Ovary (tissue), 3 donors: ENCODE results near the gene DOCK11.
"Not testable (repeated sequence)": the region's sequence is repeated elsewhere in the genome, so short reads cannot be mapped to it uniquely, and the experiment has no call there.

Experiments used
- POLR2A ChIP-seq: fragments of 450-650 bp; IDR thresholded peaks from one replicate; pipeline ENCODE4 v1.6.1; 2017; ENCODE audit warnings: antibody characterized with exemption, mild to moderate bottlenecking, moderate library complexity
- TF ChIP-seq, protein P1 (sequence below), 3 donors: fragments of 450-650 bp in 2 of 3; fragments of 200-600 bp in 1 of 3; IDR thresholded peaks; one replicate each; pipeline versions ENCODE4 v1.5.1 to v1.8.0; 2016 to 2022; ENCODE audit warnings: antibody characterized with exemption in 3 of 3, mild to moderate bottlenecking in 1 of 3
- donor health status: DM: no; HTN: no; CAD: no.

DNA sequence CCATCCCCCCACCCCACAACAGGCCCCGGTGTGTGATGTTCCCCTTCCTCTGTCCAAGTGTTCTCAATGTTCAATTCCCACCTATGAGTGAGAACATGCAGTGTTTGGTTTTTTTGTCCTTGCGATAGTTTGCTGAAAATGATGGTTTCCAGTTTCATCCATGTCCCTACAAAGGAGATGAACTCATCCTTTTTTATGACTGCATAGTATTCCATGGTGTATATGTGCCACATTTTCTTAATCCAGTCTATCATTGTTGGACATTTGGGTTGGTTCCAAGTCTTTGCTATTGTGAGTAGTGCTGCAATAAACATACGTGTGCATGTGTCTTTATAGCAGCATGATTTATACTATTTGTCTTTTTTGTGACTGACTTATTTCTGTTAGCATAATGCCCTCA is 236.9 kb downstream of the DOCK11 start:
- TF ChIP-seq, protein P1, sequence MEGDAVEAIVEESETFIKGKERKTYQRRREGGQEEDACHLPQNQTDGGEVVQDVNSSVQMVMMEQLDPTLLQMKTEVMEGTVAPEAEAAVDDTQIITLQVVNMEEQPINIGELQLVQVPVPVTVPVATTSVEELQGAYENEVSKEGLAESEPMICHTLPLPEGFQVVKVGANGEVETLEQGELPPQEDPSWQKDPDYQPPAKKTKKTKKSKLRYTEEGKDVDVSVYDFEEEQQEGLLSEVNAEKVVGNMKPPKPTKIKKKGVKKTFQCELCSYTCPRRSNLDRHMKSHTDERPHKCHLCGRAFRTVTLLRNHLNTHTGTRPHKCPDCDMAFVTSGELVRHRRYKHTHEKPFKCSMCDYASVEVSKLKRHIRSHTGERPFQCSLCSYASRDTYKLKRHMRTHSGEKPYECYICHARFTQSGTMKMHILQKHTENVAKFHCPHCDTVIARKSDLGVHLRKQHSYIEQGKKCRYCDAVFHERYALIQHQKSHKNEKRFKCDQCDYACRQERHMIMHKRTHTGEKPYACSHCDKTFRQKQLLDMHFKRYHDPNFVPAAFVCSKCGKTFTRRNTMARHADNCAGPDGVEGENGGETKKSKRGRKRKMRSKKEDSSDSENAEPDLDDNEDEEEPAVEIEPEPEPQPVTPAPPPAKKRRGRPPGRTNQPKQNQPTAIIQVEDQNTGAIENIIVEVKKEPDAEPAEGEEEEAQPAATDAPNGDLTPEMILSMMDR (IDR thresholded peaks at IDR 0.05) = not testable (repeated sequence)
- not testable (repeated sequence) for TF ChIP-seq POLR2A
